Ishikawa (cell line): ENCODE data around the gene MYRIP.

Experiments
- CEBPB ChIP-seq: IDR thresholded peaks from 2 replicates; pipeline ENCODE4 v1.6.1; 2012
- EGR1 ChIP-seq: IDR thresholded peaks from 2 replicates; pipeline ENCODE4 v1.6.1; 2012
- EP300 ChIP-seq: IDR thresholded peaks from 2 replicates; pipeline ENCODE4 v1.6.1; 2012; ENCODE audit warnings: borderline replicate concordance
- FOXM1 ChIP-seq: IDR thresholded peaks from 2 replicates; pipeline ENCODE4 v1.6.1; 2012; ENCODE audit warnings: low read depth, borderline replicate concordance
- NFIC ChIP-seq: IDR thresholded peaks from 2 replicates; pipeline ENCODE4 v1.6.1; 2012
- RAD21 ChIP-seq: IDR thresholded peaks from 2 replicates; pipeline ENCODE4 v1.6.1; 2012; ENCODE audit warnings: low read depth
- TAF1 ChIP-seq: IDR thresholded peaks from 2 replicates; pipeline ENCODE4 v1.6.1; 2012; ENCODE audit warnings: low read depth, mild to moderate bottlenecking
- TCF12 ChIP-seq: IDR thresholded peaks from 2 replicates; pipeline ENCODE4 v1.6.1; 2012; ENCODE audit warnings: low read depth
- TEAD4 ChIP-seq: IDR thresholded peaks from 2 replicates; pipeline ENCODE4 v1.6.1; 2012
- YY1 ChIP-seq: IDR thresholded peaks from 2 replicates; pipeline ENCODE4 v1.6.1; 2012; ENCODE audit warnings: low read depth
- ZBTB7A ChIP-seq: IDR thresholded peaks from 2 replicates; pipeline ENCODE4 v1.6.1; 2012; ENCODE audit warnings: low read depth
- TF ChIP-seq, protein P1 (sequence below): IDR thresholded peaks from 2 replicates; pipeline ENCODE4 v1.6.1; 2012; ENCODE audit warnings: low read depth, mild to moderate bottlenecking
- TF ChIP-seq, protein P2 (sequence below): IDR thresholded peaks from 2 replicates; pipeline ENCODE4 v1.6.1; 2012

DNA sequence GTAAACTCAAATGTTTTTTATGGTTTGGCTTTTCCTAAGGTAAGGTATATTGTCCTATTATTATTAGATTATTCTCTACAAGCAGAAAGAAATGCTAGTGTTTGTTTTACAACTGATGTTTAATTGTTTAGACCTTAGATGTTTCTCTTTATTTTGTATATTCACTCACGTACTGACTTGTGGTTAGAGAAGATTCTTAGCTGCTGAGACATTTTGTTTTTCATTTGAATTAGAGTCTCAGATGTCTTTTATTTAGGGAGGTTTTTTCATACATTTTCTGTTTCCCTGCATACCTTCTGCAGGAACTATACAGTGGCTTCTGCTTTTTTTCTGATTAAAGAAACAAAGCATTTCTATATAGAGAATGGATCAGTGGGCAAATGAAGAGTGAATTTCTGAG lies 110.9 kb downstream of the MYRIP start:
- no peak for TF ChIP-seq RAD21
- no peak for TF ChIP-seq ZBTB7A
- TF ChIP-seq YY1 = no peak
- TF ChIP-seq TAF1 = no peak
- TF ChIP-seq, protein P1, sequence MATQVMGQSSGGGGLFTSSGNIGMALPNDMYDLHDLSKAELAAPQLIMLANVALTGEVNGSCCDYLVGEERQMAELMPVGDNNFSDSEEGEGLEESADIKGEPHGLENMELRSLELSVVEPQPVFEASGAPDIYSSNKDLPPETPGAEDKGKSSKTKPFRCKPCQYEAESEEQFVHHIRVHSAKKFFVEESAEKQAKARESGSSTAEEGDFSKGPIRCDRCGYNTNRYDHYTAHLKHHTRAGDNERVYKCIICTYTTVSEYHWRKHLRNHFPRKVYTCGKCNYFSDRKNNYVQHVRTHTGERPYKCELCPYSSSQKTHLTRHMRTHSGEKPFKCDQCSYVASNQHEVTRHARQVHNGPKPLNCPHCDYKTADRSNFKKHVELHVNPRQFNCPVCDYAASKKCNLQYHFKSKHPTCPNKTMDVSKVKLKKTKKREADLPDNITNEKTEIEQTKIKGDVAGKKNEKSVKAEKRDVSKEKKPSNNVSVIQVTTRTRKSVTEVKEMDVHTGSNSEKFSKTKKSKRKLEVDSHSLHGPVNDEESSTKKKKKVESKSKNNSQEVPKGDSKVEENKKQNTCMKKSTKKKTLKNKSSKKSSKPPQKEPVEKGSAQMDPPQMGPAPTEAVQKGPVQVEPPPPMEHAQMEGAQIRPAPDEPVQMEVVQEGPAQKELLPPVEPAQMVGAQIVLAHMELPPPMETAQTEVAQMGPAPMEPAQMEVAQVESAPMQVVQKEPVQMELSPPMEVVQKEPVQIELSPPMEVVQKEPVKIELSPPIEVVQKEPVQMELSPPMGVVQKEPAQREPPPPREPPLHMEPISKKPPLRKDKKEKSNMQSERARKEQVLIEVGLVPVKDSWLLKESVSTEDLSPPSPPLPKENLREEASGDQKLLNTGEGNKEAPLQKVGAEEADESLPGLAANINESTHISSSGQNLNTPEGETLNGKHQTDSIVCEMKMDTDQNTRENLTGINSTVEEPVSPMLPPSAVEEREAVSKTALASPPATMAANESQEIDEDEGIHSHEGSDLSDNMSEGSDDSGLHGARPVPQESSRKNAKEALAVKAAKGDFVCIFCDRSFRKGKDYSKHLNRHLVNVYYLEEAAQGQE = no peak
- no peak for TF ChIP-seq CEBPB
- no peak for TF ChIP-seq EP300
- TF ChIP-seq NFIC = no peak
- TF ChIP-seq TCF12 = no peak
- TF ChIP-seq FOXM1 = no peak
- TF ChIP-seq, protein P2, sequence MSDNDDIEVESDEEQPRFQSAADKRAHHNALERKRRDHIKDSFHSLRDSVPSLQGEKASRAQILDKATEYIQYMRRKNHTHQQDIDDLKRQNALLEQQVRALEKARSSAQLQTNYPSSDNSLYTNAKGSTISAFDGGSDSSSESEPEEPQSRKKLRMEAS = no peak
- no peak for TF ChIP-seq TEAD4
- TF ChIP-seq EGR1 = no peak
